ENCODE results near the gene ETNK1. TPM values are rescaled to one million over a fixed set of nuclear protein-coding genes. Genes with fewer than 3 reads are reported as not detected.
A peak's percentile ranks its signal among the peaks of the same experiment; 100 is the strongest.
"Not testable (repeated sequence)": the region's sequence is repeated elsewhere in the genome, so short reads cannot be mapped to it uniquely, and the experiment has no call there.

The ETNK1 gene
- total and polyA plus RNA-seq, 2 experiments from 2014 or later: 19.0 to 58.5 TPM

DNA sequence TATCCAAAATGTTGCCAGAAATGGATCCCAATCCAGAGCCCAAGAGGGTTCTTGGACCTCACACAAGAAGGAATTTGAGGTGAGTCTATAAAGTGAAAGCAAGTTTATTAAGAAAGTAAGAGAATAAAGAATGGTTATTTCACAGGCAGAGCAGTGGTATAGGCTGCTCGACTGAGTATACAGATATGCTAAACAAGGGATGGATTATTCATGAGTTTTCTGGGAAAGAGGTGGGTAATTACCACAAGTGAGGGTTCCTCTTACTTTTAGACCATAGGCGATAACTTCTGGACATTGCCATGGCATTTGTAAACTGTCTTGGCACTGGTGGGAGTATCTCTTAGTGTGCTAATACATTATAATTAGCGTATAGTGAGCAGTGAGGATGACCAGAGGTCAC is 73.6 kb downstream of the ETNK1 start:
- Histone ChIP-seq H3K4me3 (no peak overlapping the region), H3K4me2 (no peak overlapping the region), H3K9me3 (ENCODE audit: low read depth) (no peaks in the 10 kb centered on the region), H3K27ac (no peak overlapping the region), H3K36me3 (replicated peaks; ENCODE audit: insufficient read depth, low read depth) (no peaks in the 10 kb centered on the region), H4K20me1 (ENCODE audit: insufficient read depth, poor library complexity, severe bottlenecking) (no peaks in the 10 kb centered on the region), H3K27me3 (no peaks in the 10 kb centered on the region), H2AFZ (no peak overlapping the region), H3K4me1 (ENCODE audit: insufficient read depth) (peaks cover 3% of the 10 kb centered on the region), H3K79me2 (no peaks in the 10 kb centered on the region), H3K9me2 (replicated peaks; ENCODE audit: insufficient read depth) (no peaks in the 10 kb centered on the region)
- 87% methylated on average over 3 of the region's 3 CpGs for WGBS (ENCODE audit: low lambda C conversion rate, missing lambda C conversion rate)
- no peak for DNase-seq (ENCODE audit: low spot score)
- TF ChIP-seq, protein P1, sequence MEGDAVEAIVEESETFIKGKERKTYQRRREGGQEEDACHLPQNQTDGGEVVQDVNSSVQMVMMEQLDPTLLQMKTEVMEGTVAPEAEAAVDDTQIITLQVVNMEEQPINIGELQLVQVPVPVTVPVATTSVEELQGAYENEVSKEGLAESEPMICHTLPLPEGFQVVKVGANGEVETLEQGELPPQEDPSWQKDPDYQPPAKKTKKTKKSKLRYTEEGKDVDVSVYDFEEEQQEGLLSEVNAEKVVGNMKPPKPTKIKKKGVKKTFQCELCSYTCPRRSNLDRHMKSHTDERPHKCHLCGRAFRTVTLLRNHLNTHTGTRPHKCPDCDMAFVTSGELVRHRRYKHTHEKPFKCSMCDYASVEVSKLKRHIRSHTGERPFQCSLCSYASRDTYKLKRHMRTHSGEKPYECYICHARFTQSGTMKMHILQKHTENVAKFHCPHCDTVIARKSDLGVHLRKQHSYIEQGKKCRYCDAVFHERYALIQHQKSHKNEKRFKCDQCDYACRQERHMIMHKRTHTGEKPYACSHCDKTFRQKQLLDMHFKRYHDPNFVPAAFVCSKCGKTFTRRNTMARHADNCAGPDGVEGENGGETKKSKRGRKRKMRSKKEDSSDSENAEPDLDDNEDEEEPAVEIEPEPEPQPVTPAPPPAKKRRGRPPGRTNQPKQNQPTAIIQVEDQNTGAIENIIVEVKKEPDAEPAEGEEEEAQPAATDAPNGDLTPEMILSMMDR (IDR thresholded peaks at IDR 0.05; ENCODE audit: poor library complexity): no peak
- no peak for TF ChIP-seq EZH2 (IDR thresholded peaks at IDR 0.05; ENCODE audit: borderline replicate concordance)
- TF ChIP-seq EZH2phosphoT487 (IDR thresholded peaks at IDR 0.05; ENCODE audit: low read depth, severe bottlenecking, unreplicated experiment): no peak

DNA sequence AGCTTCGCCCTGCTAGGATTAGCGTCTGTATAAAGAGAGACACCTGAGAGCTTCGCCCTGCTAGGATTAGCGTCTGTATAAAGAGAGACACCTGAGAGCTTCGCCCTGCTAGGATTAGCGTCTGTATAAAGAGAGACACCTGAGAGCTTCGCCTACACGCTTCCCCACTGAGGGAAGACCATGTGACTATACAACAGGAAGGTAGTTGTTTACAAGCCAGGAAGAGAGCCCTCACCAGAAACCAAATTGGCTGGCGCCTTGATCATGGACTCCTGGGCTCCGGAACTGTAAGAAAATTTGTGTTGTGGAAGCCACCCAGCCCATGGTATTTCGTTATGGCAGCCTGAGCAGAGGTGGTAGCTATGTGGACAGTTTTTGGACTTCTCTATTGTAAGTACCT is 74.7 kb downstream of the ETNK1 start:
- Histone ChIP-seq H3K27ac (peak overlapping the region; percentile 89), H3K4me2 (peak overlapping the region; percentile 70)
- not testable (repeated sequence) for H3K4me3 ChIP-seq; H4K20me1 ChIP-seq (ENCODE audit: insufficient read depth, poor library complexity, severe bottlenecking); DNase-seq (ENCODE audit: low spot score); H3K27me3 ChIP-seq; H3K9me3 ChIP-seq (ENCODE audit: low read depth); H2AFZ ChIP-seq; H3K36me3 ChIP-seq (replicated peaks; ENCODE audit: insufficient read depth, low read depth); H3K79me2 ChIP-seq; H3K4me1 ChIP-seq (ENCODE audit: insufficient read depth); H3K9me2 ChIP-seq (replicated peaks; ENCODE audit: insufficient read depth)
- 76% methylated on average over 11 of the region's 11 CpGs for WGBS (ENCODE audit: low lambda C conversion rate, missing lambda C conversion rate)

DNA sequence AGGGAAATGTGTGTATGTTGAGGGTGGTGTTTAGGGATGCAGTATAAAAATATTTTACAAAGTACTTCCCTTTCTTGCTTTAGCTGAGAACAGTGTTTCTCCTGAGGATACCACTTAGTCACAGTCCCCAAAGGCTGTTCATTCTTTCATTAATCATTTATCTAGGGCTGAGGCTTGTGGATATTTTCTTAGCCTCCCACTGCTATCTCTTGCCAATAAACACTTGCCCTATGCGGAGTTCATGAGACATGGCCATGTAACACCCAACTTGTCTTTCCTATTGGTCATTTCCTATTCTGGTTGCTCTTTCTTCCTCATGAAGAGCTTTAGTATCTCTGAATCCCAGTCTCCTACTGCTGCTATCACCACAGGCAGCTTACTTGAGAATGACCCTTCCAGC is 75.1 kb downstream of the ETNK1 start:
- DNase-seq (ENCODE audit: low spot score): peak; percentile 26
- Histone ChIP-seq H3K4me3 (no peak overlapping the region), H3K27me3 (no peaks in the 10 kb centered on the region), H3K4me2 (peak overlapping the region; percentile 70), H3K4me1 (ENCODE audit: insufficient read depth) (peaks cover 3% of the 10 kb centered on the region), H3K36me3 (replicated peaks; ENCODE audit: insufficient read depth, low read depth) (no peaks in the 10 kb centered on the region), H3K27ac (peak overlapping the region; percentile 89), H4K20me1 (ENCODE audit: insufficient read depth, poor library complexity, severe bottlenecking) (no peaks in the 10 kb centered on the region), H3K9me2 (replicated peaks; ENCODE audit: insufficient read depth) (no peaks in the 10 kb centered on the region), H3K9me3 (ENCODE audit: low read depth) (no peaks in the 10 kb centered on the region), H3K79me2 (no peaks in the 10 kb centered on the region), H2AFZ (no peak overlapping the region)
- TF ChIP-seq EZH2 (IDR thresholded peaks at IDR 0.05; ENCODE audit: borderline replicate concordance) (no peak), EZH2phosphoT487 (IDR thresholded peaks at IDR 0.05; ENCODE audit: low read depth, severe bottlenecking, unreplicated experiment) (no peak)
- TF ChIP-seq, protein P1 (IDR thresholded peaks at IDR 0.05; ENCODE audit: poor library complexity): no peak
- 45% methylated on average over 1 of the region's 1 CpG for WGBS (ENCODE audit: low lambda C conversion rate, missing lambda C conversion rate)

DNA sequence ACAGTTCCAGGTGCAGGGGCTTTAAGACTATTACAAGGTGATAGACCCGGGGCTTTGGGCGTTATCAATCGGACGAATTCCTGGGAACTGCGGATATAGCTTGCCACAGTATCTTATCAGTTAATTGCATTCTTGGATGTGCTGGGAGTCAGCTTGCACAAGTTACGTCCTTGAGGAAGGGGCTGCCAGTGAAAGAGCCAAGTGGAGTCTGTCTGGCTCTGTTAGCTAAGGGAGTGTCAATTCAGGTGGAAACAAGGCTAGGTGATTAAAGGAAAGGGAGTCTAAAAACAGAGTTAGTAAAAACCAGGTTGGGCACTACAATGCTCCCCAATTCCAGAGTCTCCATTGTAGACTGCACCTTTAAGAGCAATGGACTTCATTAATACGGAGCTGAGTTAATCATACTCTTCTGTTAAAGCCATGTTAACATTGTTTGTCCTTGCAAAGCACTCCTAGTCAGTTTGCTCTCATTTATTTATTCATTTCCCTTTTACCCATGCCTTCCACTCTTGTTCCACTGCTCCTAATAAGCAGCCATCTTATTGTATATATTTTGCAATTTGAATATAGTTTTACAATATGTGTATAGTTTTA is 76.3 kb downstream of the ETNK1 start:
- not testable (repeated sequence) for H2AFZ ChIP-seq; H3K4me3 ChIP-seq; H3K4me1 ChIP-seq (ENCODE audit: insufficient read depth); H4K20me1 ChIP-seq (ENCODE audit: insufficient read depth, poor library complexity, severe bottlenecking); H3K79me2 ChIP-seq; H3K9me2 ChIP-seq (replicated peaks; ENCODE audit: insufficient read depth); H3K27me3 ChIP-seq; H3K9me3 ChIP-seq (ENCODE audit: low read depth); H3K36me3 ChIP-seq (replicated peaks; ENCODE audit: insufficient read depth, low read depth)
- H3K27ac ChIP-seq: peak overlapping the region; percentile 89
- peak; percentile 13 for DNase-seq (ENCODE audit: low spot score)
- WGBS (ENCODE audit: low lambda C conversion rate, missing lambda C conversion rate): 4% methylated on average over 7 of the region's 7 CpGs
- peak overlapping the region; percentile 70 for H3K4me2 ChIP-seq
